Activated B cell treated with CpG ODN at 0.5 μM for 24 hours (primary cell): ENCODE data around the gene NPAS3. TPM values are rescaled to one million over a fixed set of nuclear protein-coding genes. Genes with fewer than 3 reads are reported as not detected.

Experiments used
- ATAC-seq: fragments of 200-7000 bp; cut with Tn5 transposase; one replicate; pipeline ENCODE4 v1.10.0; 2021; ENCODE audit warnings: low read depth, mild to moderate bottlenecking, moderate library complexity
- CTCF ChIA-PET: fragments of 350-600 bp; sonication (Branson Sonifier 250); formaldehyde crosslinking; loops from one replicate; lab custom pipeline; 2021; ENCODE audit warnings: antibody characterized with exemption; lab: Charles Lee
- POLR2A ChIA-PET: fragments of 350-600 bp; sonication (Branson Sonifier 250); formaldehyde crosslinking; loops from one replicate; lab custom pipeline; 2021; ENCODE audit warnings: antibody characterized with exemption; lab: Charles Lee
- DNase-seq: peaks from one replicate; pipeline ENCODE4 v3.0.0; 2022
- H3K27ac Mint-ChIP-seq: one replicate; pipeline ENCODE4 v1.8.0; 2020; ENCODE audit warnings: mixed read lengths
- H3K27me3 Mint-ChIP-seq: one replicate; pipeline ENCODE4 v1.8.0; 2021; ENCODE audit warnings: mixed read lengths
- H3K36me3 Mint-ChIP-seq: one replicate; pipeline ENCODE4 v1.8.0; 2021; ENCODE audit warnings: low read depth, mixed read lengths
- H3K4me1 Mint-ChIP-seq: one replicate; pipeline ENCODE4 v1.8.0; 2021; ENCODE audit warnings: mixed read lengths
- H3K4me3 Mint-ChIP-seq: one replicate; pipeline ENCODE4 v1.8.0; 2020; ENCODE audit warnings: mild to moderate bottlenecking, mixed read lengths
- H3K9me3 Mint-ChIP-seq: one replicate; pipeline ENCODE4 v1.8.0; 2020; ENCODE audit warnings: mixed read lengths
- CTCF ChIP-seq: fragments of 200-600 bp; IDR thresholded peaks from one replicate; pipeline ENCODE4 v1.8.0; 2022; ENCODE audit warnings: antibody characterized with exemption, mild to moderate bottlenecking
- intact Hi-C: fragments of 100-400 bp; cut with micrococcal nuclease; formaldehyde crosslinking; loops from one replicate; pipeline ENCODE4 v1.15.1; 2024
- total RNA-seq: library from RNA; stranded (reverse); gene quantifications from 2 replicates; pipeline ENCODE4 v1.2.3, GENCODE V29; 2022

Gene NPAS3
- total RNA-seq, 1 donor from 2014 or later, result not detected

- no peak overlapping the region for H3K27ac Mint-ChIP-seq
- ATAC-seq, result no peak
- H3K4me3 Mint-ChIP-seq, result no peak overlapping the region
- TF ChIP-seq CTCF, result no peak
- POLR2A ChIA-PET, result no interaction called here
- H3K4me1 Mint-ChIP-seq, result peaks cover 7% of the 10 kb centered on the region
- CTCF ChIA-PET, result no interaction called here
- intact Hi-C loops, result no loop called here
- no peak for DNase-seq
- no peaks in the 10 kb centered on the region for H3K36me3 Mint-ChIP-seq
- H3K27me3 Mint-ChIP-seq, result peaks cover 47% of the 10 kb centered on the region
- no peaks in the 10 kb centered on the region for H3K9me3 Mint-ChIP-seq
Measured at GRCh38 chr14:32934073-32934880, 4.4 kb upstream of the NPAS3 start.

GRCh38 chr14:32934881-32935633 is 3.6 kb upstream of the NPAS3 start:
- Mint-ChIP-seq H3K27ac (no peak overlapping the region), H3K4me1 (peaks cover 14% of the 10 kb centered on the region), H3K9me3 (no peaks in the 10 kb centered on the region), H3K27me3 (peaks cover 50% of the 10 kb centered on the region), H3K36me3 (no peaks in the 10 kb centered on the region), H3K4me3 (no peak overlapping the region)
- no peak for ATAC-seq
- POLR2A ChIA-PET, result no interaction called here
- CTCF ChIA-PET, result no interaction called here
- DNase-seq, result no peak
- TF ChIP-seq CTCF, result no peak
- intact Hi-C loops, result no loop called here

- Mint-ChIP-seq H3K27me3 (peaks cover 46% of the 10 kb centered on the region), H3K9me3 (no peaks in the 10 kb centered on the region), H3K27ac (no peak overlapping the region), H3K4me1 (peaks cover 15% of the 10 kb centered on the region), H3K36me3 (no peaks in the 10 kb centered on the region), H3K4me3 (peak overlapping the region; percentile 81)
- CTCF ChIA-PET, result no interaction called here
- DNase-seq, result peak; percentile 17
- POLR2A ChIA-PET, result no interaction called here
- TF ChIP-seq CTCF, result no peak
- ATAC-seq, result peak; percentile 47
- intact Hi-C loops, result no loop called here
Measured at GRCh38 chr14:32939254-32940065, 781 bp downstream of the NPAS3 start.

- H3K4me3 Mint-ChIP-seq, result peak overlapping the region; percentile 81
- DNase-seq (no peak), ATAC-seq (no peak)
- ChIA-PET POLR2A (no interaction called here), CTCF (no interaction called here)
- no peak for TF ChIP-seq CTCF
- no peaks in the 10 kb centered on the region for H3K9me3 Mint-ChIP-seq
- no peak overlapping the region for H3K27ac Mint-ChIP-seq
- H3K36me3 Mint-ChIP-seq, result no peaks in the 10 kb centered on the region
- intact Hi-C loops, result no loop called here
- peaks cover 15% of the 10 kb centered on the region for H3K4me1 Mint-ChIP-seq
- peaks cover 48% of the 10 kb centered on the region for H3K27me3 Mint-ChIP-seq
Measured at GRCh38 chr14:32940066-32940651, 1.5 kb downstream of the NPAS3 start.
